HG03175 (cell line): ENCODE measurements around the gene SOX11.

ENCODE experiments used
- ATAC-seq: cut with Tn5 transposase; IDR thresholded peaks from one replicate; pipeline ENCODE4 v1.9.1; 2021; ENCODE audit warnings: mild to moderate bottlenecking, moderate library complexity; ENCODE audit not compliant: unreplicated experiment

The SOX11 gene

DNA sequence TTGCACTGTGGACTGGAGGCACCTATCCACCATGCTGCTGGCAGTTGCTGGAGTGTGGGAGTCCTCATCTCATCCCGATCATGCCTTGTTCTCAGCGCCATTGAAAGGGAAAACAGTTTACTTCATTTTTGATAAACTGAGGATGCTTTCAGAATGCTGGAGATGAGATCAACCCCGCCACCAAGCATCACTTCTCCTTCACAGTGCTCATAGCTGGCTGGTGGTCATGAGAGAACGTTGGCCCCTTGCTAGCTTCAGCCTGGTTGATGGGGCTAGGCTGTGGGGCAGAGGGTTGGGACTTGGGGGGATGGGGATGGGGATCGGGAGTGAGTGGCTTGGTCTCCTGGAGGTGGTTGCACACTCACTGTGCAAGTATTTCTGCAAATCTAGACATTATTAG, 30.1 kb downstream of the SOX11 start:
- no peak for ATAC-seq

DNA sequence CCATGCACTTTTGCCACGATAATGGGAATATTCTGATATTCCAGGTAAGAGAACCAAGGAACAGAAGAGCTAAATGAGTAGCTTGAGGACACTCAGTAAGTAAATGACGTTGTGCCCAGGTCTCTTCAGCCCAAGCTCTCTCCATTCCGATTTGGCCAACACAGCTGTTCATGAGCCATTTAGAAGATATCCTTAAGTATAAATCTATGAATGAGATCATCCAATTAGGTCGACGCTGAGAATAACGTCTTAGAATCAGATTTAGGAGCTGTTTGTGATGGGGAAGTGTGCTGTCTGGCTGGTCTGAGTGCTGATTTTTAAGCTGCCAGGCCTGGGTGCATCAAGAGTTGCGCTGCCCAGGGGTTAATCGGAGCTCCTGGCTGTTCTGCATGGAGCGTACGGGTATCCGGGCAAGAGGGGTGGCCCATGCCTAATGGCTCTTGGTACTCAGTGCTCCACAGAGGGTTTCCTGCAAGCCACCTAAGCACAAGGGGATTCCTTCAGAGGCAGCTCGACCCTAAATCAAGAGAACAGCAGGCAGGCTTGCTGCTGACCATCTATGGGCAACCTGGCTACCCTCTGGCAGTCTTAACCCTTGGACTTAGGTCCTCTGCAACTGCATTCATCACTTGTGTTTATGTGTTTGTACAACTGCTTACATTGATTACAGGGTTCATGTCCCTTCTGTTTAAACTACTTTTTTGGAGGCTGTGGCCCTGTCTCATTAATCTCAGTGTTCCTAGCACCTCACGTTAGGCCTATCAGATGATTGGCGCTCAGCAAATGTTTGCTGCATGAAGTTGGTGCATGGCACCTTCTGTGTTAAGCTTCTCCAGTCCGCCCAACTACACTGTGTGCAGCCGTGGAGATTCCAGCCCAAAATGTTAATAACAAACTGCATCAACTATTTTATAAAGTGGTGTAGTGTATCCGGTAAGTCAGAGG, 31.9 kb downstream of the SOX11 start:
- ATAC-seq, result no peak

DNA sequence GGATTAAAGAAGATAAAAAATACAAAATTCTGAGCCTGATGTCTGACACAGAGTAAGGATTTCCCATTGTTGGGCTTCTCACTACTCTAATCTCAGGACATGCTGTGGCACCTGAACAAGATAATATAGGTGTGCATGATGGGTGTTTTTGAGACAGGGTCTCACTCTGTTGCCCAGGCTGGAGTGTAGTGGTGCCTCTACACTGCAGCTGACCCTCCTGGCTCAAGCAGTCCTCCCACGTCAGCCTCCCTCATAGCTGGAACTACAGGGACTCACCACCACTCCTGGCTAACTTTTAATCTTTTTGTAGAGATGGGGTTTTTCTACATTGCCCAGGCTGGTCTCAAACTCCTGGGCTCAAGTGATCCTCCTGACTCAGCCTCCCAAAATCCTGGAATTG, 32.9 kb downstream of the SOX11 start:
- ATAC-seq, result no peak

GRCh38 chr2:5725794-5726463, 33.7 kb downstream of the SOX11 start:
- ATAC-seq, result no peak

- ATAC-seq, result no peak
Observed at GRCh38 chr2:5727235-5727634, 35.1 kb downstream of the SOX11 start.

DNA sequence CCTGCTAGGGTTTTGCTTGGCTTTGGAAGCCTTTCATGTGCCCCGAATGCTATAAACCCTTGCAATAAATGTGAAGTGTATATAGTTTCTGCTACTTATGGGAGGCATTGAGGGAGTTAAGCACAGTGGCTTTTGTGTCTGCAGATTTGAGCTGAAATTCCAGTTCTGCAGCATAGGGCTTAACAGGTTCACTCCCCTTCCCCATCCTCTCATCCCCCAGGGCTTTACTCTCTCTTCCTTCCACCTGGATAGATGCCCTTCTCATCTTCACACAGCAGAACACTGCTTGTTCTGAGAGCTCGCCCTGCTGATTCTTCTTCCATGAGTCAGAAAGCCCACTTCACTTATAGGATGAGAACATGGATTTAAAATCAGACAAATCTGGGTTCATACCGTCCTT, 37.2 kb downstream of the SOX11 start:
- no peak for ATAC-seq

DNA sequence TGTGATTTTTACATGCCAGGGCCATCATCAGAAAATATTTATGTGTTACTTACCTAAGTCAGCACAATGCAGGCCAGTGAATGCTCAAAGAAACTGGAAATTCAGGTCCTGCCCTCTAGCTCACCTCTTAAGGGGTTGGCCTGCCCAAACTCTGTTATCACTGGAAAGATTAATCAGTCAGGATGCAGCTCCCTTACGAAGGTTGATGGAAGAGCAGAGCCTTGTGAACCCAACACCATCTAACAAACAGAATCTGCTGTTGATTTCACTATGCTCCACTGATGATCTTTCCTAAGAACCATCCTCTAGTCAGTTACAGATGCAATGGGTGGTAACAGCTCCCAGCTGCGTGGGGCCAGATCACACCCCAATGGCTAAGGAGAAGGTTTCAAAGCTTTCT, 38.2 kb downstream of the SOX11 start:
- no peak for ATAC-seq

DNA sequence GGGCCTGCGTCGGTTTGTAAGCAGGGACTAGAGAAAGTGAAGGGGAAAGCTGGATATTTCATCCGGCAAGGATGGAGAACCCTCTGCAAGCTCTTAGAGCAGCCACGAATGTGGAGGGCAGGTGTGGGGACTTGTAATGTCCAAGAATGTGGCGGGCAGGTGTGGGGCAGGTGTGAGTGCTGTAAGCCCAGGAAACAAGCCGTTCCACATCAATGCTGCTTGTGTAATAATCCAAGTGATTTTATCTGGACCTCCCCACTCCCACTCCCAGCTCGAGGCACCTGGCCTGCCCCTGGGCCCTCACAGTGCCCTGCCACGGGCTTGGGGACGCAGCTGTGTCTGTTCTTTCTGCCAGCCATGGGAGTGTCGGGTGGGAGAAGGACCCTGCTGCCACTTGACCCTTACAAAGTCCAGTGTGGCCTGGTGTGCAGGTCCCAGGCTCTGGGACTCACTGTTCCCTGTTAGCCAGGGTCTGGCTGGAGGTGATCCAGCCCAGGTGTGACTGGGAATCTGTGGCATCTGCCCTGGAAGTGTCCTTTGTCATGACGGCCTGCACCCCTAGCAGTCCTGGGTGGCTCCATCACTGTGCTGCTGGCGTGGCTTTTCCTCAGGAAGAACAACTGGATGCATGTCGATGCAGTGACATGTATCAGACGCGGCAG, 42.8 kb downstream of the SOX11 start:
- no peak for ATAC-seq

GRCh38 chr2:5735521-5735861, 43.3 kb downstream of the SOX11 start:
- ATAC-seq, result no peak

DNA sequence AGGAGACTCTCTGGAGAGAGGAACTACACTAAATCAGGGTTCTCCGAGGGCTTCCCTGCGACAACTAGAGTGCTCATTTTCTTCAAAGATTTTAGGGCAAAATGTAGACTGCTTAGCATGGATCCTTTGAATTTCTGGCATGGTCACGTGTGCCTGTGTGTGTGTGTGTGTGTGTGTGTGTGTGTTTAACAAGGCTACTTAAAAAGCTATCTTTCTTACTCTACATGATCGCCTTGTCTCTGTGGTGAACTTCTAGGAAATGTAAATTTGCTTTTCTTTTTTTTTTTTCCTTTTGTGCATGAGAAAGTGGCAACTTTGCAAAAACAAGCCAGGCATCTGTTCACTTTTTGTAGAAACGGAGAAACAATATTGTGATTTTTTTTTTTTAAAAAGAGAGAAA, 43.9 kb downstream of the SOX11 start:
- ATAC-seq, result no peak

- no peak for ATAC-seq
Observed at GRCh38 chr2:5736886-5737285, 44.7 kb downstream of the SOX11 start.

DNA sequence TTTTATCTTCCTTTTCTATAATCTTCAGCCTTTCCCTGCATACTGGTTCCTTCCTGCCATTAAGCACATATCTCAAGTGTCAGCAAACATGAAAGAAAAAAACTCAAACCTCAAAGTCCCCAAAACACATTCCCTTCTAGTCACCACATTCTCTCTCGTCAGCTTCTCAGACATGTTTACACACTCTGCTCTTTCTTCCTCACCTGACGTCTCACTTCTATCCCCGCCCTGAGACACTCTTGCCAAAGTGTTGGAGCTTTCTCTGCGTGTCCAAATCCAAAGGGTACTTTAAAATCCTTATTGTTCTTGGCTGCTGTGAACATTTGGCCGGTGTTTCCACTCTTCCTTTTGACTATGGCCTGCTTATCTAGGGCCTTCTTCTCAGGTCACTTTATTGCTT, 47.9 kb downstream of the SOX11 start:
- ATAC-seq, result no peak

DNA sequence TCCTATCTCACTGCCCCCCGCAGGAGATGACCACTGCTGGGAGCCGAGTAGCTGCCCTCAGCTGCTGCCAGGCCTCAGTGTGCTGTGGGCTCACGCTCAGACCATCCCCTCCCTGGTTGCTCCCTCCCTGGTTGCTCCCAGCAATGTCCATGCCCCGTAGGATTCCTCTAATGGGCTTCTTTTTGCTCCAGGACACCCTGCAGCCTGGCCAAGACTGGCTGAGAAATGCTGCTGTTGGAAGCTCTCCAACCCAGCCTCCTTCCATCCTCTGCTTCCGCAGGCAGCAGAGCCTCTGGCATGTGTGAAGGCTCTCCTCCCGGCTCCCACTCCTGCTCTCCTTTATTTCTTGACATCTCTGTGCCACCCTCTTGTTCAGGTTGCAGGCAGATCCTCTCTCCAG, 48.6 kb downstream of the SOX11 start:
- no peak for ATAC-seq

GRCh38 chr2:5741242-5741641, 49.1 kb downstream of the SOX11 start:
- ATAC-seq, result no peak

DNA sequence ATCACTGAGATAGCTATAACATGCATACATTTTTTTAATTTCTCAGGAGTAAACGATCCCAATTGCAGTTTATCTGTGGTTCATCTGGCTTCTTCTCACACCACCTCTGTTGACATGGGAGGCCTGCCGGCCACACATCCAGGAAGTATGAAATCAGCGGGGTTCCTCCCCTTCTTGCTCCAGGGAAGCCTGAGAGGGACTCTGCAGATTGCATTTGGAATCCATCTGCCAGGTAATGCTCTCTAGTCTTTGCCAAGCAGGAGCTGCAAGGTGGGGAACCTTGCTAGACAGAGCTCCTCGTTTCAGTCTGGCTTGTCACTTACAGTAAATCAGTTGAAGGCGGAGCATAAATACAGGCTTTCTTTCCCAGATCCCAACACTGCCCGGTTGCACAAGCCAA, 49.9 kb downstream of the SOX11 start:
- no peak for ATAC-seq

GRCh38 chr2:5748391-5748790, 56.2 kb downstream of the SOX11 start:
- ATAC-seq, result no peak

- no peak for ATAC-seq
Observed at GRCh38 chr2:5748946-5749345, 56.8 kb downstream of the SOX11 start.

- no peak for ATAC-seq
Observed at GRCh38 chr2:5749347-5749746, 57.2 kb downstream of the SOX11 start.
